Transverse colon (tissue), 4 donors: ENCODE results near the gene CACNA1I.

Experiments
- POLR2A ChIP-seq: fragments of 450-650 bp; IDR thresholded peaks from one replicate; pipeline ENCODE4 v1.6.1; 2016; ENCODE audit warnings: antibody characterized with exemption, mild to moderate bottlenecking, moderate library complexity
- POLR2AphosphoS5 ChIP-seq, 3 donors: sonication (generic); formaldehyde crosslinking; IDR thresholded peaks; one replicate each; pipeline ENCODE4 v1.6.1; 2016; ENCODE audit warnings: antibody characterized with exemption in 3 of 3
- TF ChIP-seq, protein P1 (sequence below), 5 experiments: fragments of 200-600 bp in 3 of 5; fragments of 450-650 bp in 2 of 5; sonication (generic) in 3 of 5; IDR thresholded peaks; 1 replicate in 2 of 5; 2 replicates in 3 of 5; pipeline ENCODE4 v1.5.1; 2016 to 2017; ENCODE audit warnings: antibody characterized with exemption in 5 of 5, inconsistent platforms in 3 of 5, mild to moderate bottlenecking in 2 of 5, moderate library complexity in 1 of 5

DNA sequence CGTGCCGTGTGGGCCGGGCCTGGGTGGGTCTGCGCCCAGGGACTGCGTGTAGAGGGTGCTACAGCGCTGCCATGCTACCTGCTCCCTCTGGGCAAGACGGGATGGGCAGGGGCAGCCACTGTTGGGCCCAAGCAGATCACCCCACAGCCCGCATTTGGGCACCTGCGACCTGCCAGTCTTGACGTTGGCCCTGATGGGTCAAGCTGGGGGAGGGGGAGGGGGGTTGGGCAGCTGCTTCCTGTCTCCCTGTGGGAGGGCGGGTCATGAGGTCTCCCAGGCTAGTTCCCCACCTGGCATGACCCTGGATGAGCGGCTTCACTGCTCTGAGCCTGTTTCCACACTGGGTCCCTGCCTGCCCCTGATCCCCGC lies 35.2 kb upstream of the CACNA1I start:
- TF ChIP-seq, protein P1, sequence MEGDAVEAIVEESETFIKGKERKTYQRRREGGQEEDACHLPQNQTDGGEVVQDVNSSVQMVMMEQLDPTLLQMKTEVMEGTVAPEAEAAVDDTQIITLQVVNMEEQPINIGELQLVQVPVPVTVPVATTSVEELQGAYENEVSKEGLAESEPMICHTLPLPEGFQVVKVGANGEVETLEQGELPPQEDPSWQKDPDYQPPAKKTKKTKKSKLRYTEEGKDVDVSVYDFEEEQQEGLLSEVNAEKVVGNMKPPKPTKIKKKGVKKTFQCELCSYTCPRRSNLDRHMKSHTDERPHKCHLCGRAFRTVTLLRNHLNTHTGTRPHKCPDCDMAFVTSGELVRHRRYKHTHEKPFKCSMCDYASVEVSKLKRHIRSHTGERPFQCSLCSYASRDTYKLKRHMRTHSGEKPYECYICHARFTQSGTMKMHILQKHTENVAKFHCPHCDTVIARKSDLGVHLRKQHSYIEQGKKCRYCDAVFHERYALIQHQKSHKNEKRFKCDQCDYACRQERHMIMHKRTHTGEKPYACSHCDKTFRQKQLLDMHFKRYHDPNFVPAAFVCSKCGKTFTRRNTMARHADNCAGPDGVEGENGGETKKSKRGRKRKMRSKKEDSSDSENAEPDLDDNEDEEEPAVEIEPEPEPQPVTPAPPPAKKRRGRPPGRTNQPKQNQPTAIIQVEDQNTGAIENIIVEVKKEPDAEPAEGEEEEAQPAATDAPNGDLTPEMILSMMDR (IDR thresholded peaks at IDR 0.05): no peak
- no peak for TF ChIP-seq POLR2A
- TF ChIP-seq POLR2AphosphoS5 (IDR thresholded peaks at IDR 0.05): no peak
